HEK293 (cell line): ENCODE results near the gene PKNOX2.
A peak's percentile ranks its signal among the peaks of the same experiment; 100 is the strongest.

Experiments
- CTCF ChIA-PET: fragments of 350-600 bp; formaldehyde crosslinking; extraction: SDS; loops from one replicate; lab custom pipeline; 2021; ENCODE audit warnings: antibody characterized with exemption; lab: Yijun Ruan, JAX
- POLR2A ChIA-PET: fragments of 300-600 bp; formaldehyde crosslinking; extraction: SDS; loops from one replicate; lab custom pipeline; 2020; ENCODE audit warnings: antibody characterized with exemption, inconsistent platforms; lab: Yijun Ruan, JAX
- H3K27ac ChIP-seq: fragments of 200-500 bp; sonication (Bioruptor generic); 2 replicates; pipeline ENCODE4 v1.5.1; 2014; ENCODE audit warnings: low read depth, low read length, control low read depth, inconsistent platforms; ENCODE audit errors: extremely low read depth
- H3K36me3 ChIP-seq, 2 experiments: fragments of 200-500 bp in 1 of 2; sonication (Bioruptor generic) in 1 of 2; 1 replicate in 1 of 2; 2 replicates in 1 of 2; pipeline ENCODE4 v1.5.1; 2014 to 2017; ENCODE audit warnings: inconsistent platforms in 2 of 2, low read length in 2 of 2; ENCODE audit not compliant: control insufficient read depth in 2 of 2, insufficient read depth in 1 of 2
- H3K4me1 ChIP-seq: fragments of 200-500 bp; sonication (Bioruptor generic); 2 replicates; pipeline ENCODE4 v1.5.1; 2014; ENCODE audit warnings: mild to moderate bottlenecking, low read length, inconsistent platforms; ENCODE audit not compliant: control insufficient read depth, insufficient read depth
- H3K4me3 ChIP-seq: 2 replicates; pipeline ENCODE4 v1.5.1; 2011; ENCODE audit warnings: low read depth, mild to moderate bottlenecking, control low read depth, low read length, moderate library complexity
- H3K9me3 ChIP-seq: fragments of 200-500 bp; sonication (Bioruptor generic); 2 replicates; pipeline ENCODE4 v1.5.1; 2014; ENCODE audit warnings: low read depth, low read length, inconsistent platforms; ENCODE audit not compliant: control insufficient read depth, insufficient read depth
- MYNN ChIP-seq: fragments of 450-650 bp; formaldehyde crosslinking; IDR thresholded peaks from 2 replicates; pipeline ENCODE4 v1.5.1; 2016; ENCODE audit warnings: missing biosample characterization, missing genetic modification characterization, borderline replicate concordance
- SALL2 ChIP-seq: fragments of 450-650 bp; formaldehyde crosslinking; IDR thresholded peaks from 2 replicates; pipeline ENCODE4 v1.5.0; 2017; ENCODE audit warnings: missing biosample characterization, mild to moderate bottlenecking, missing genetic modification characterization, borderline replicate concordance
- SCRT1 ChIP-seq: fragments of 450-650 bp; formaldehyde crosslinking; IDR thresholded peaks from 2 replicates; pipeline ENCODE4 v1.5.1; 2016; ENCODE audit warnings: missing biosample characterization, missing genetic modification characterization, borderline replicate concordance
- SCRT2 ChIP-seq: fragments of 450-650 bp; formaldehyde crosslinking; IDR thresholded peaks from 2 replicates; pipeline ENCODE4 v1.5.1; 2016; ENCODE audit warnings: missing biosample characterization, missing genetic modification characterization
- TCF7L2 ChIP-seq: IDR thresholded peaks from 2 replicates; pipeline ENCODE4 v1.6.1; 2011; ENCODE audit warnings: low read depth, mild to moderate bottlenecking, inconsistent platforms, low read length, moderate library complexity, borderline replicate concordance
- ZFP37 ChIP-seq: fragments of 450-650 bp; formaldehyde crosslinking; IDR thresholded peaks from 2 replicates; pipeline ENCODE4 v1.5.1; 2016; ENCODE audit warnings: missing biosample characterization, missing genetic modification characterization
- ZNF114 ChIP-seq: fragments of 450-650 bp; formaldehyde crosslinking; IDR thresholded peaks from 2 replicates; pipeline ENCODE4 v1.5.0; 2017; ENCODE audit warnings: missing biosample characterization, missing genetic modification characterization
- ZNF169 ChIP-seq: fragments of 450-650 bp; formaldehyde crosslinking; IDR thresholded peaks from 2 replicates; pipeline ENCODE4 v1.5.1; 2016; ENCODE audit warnings: missing biosample characterization, missing genetic modification characterization
- ZNF23 ChIP-seq: fragments of 450-650 bp; formaldehyde crosslinking; IDR thresholded peaks from 2 replicates; pipeline ENCODE4 v1.5.1; 2016; ENCODE audit warnings: missing biosample characterization, missing genetic modification characterization, borderline replicate concordance
- ZNF350 ChIP-seq: fragments of 450-650 bp; formaldehyde crosslinking; IDR thresholded peaks from 2 replicates; pipeline ENCODE4 v1.5.0; 2017; ENCODE audit warnings: missing biosample characterization, mild to moderate bottlenecking, missing genetic modification characterization
- ZNF37A ChIP-seq: fragments of 450-650 bp; IDR thresholded peaks from 2 replicates; pipeline ENCODE4 v1.5.1; 2018; ENCODE audit warnings: missing biosample characterization, missing genetic modification characterization
- ZNF391 ChIP-seq: fragments of 450-650 bp; formaldehyde crosslinking; IDR thresholded peaks from 2 replicates; pipeline ENCODE4 v1.5.1; 2016; ENCODE audit warnings: low read depth, missing biosample characterization, missing genetic modification characterization, borderline replicate concordance
- ZNF548 ChIP-seq: fragments of 450-650 bp; formaldehyde crosslinking; IDR thresholded peaks from 2 replicates; pipeline ENCODE4 v1.5.1; 2016; ENCODE audit warnings: missing biosample characterization, missing genetic modification characterization
- ZNF555 ChIP-seq: fragments of 450-650 bp; formaldehyde crosslinking; conservative IDR thresholded peaks from 2 replicates; pipeline ENCODE4 v1.5.1; 2017; ENCODE audit warnings: missing biosample characterization, mild to moderate bottlenecking, missing genetic modification characterization, inconsistent platforms
- TF ChIP-seq, protein P1 (sequence below): fragments of 450-650 bp; formaldehyde crosslinking; optimal IDR thresholded peaks from 2 replicates; pipeline ENCODE3; 2016; ENCODE audit warnings: missing biosample characterization, mild to moderate bottlenecking, missing genetic modification characterization
- TF ChIP-seq, protein P2 (sequence below): fragments of 450-650 bp; formaldehyde crosslinking; IDR thresholded peaks from 2 replicates; pipeline ENCODE4 v1.5.1; 2016; ENCODE audit warnings: missing biosample characterization, missing genetic modification characterization

The PKNOX2 gene

DNA sequence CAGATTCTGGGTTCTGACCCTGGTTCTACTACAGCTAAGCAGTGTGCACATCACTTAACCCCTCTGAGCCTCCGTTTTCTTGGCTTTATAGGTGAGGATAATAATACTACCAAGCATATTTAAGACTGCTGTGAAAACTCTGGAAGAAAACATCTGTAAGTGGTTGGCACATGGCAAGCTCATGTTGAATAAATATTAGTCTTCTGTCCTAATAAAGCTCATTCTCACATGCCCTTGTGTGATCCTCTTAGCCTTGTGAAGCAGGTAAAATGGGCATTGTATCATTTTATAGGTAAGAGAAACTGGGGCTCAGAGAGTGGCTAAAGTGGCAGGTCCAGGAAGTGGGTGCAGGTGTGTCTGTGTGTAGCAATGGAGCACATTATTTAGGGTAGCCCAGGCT lies 8.5 kb downstream of the PKNOX2 start:
- Histone ChIP-seq H3K36me3 (no peaks in the 10 kb centered on the region), H3K4me3 (no peak overlapping the region)
- CTCF ChIA-PET: interaction anchor here (0.5 to 1.8 kb wide), 5 partner anchors 8 to 699 kb away, joined by 3 to 5 read pairs (median 3); partner anchors contain the start of gene PKNOX2
- TF ChIP-seq ZNF391 (tag by site-specific recombination) (no peak), TCF7L2 (no peak), SALL2 (no peak), ZNF350 (no peak), ZNF114 (no peak), ZNF555 (no peak), ZFP37 (no peak)
- TF ChIP-seq, all 188 proteins: peak for 0
- Histone ChIP-seq H3K9me3 (no peaks in the 10 kb centered on the region), H3K4me1 (peaks cover 16% of the 10 kb centered on the region), H3K27ac (no peak overlapping the region)
- POLR2A ChIA-PET: no interaction called here

DNA sequence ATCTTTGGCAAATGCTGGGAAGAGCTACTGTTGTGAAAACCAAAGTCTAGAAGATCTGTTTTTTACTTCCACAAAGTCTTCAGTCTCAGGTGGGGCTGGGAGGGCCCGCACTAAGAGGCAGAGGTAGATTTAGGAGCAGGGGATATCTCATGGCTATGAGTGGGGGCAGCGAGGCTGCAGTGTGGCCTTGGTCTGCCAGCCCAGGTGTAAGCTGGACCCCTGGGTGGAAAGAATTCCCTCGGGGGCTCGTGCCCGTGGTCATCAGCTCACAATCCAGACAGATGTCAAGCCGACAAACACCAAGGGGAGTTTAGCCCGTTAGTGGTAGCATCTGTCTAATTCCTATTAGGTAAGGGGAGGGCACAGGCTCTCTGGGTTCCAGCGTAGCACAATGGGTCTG lies 9.0 kb downstream of the PKNOX2 start:
- H3K36me3 ChIP-seq: no peaks in the 10 kb centered on the region
- no peak overlapping the region for H3K4me3 ChIP-seq
- TF ChIP-seq ZNF169 (no peak), ZNF37A (no peak), ZNF23 (tag by site-specific recombination) (no peak), MYNN (no peak)
- TF ChIP-seq, protein P1, sequence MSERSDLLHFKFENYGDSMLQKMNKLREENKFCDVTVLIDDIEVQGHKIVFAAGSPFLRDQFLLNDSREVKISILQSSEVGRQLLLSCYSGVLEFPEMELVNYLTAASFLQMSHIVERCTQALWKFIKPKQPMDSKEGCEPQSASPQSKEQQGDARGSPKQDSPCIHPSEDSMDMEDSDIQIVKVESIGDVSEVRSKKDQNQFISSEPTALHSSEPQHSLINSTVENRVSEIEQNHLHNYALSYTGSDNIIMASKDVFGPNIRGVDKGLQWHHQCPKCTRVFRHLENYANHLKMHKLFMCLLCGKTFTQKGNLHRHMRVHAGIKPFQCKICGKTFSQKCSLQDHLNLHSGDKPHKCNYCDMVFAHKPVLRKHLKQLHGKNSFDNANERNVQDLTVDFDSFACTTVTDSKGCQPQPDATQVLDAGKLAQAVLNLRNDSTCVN (tag by site-specific recombination): no peak
- TF ChIP-seq, protein P2, sequence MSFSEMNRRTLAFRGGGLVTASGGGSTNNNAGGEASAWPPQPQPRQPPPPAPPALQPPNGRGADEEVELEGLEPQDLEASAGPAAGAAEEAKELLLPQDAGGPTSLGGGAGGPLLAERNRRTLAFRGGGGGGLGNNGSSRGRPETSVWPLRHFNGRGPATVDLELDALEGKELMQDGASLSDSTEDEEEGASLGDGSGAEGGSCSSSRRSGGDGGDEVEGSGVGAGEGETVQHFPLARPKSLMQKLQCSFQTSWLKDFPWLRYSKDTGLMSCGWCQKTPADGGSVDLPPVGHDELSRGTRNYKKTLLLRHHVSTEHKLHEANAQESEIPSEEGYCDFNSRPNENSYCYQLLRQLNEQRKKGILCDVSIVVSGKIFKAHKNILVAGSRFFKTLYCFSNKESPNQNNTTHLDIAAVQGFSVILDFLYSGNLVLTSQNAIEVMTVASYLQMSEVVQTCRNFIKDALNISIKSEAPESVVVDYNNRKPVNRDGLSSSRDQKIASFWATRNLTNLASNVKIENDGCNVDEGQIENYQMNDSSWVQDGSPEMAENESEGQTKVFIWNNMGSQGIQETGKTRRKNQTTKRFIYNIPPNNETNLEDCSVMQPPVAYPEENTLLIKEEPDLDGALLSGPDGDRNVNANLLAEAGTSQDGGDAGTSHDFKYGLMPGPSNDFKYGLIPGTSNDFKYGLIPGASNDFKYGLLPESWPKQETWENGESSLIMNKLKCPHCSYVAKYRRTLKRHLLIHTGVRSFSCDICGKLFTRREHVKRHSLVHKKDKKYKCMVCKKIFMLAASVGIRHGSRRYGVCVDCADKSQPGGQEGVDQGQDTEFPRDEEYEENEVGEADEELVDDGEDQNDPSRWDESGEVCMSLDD: no peak
- H3K4me1 ChIP-seq: peaks cover 16% of the 10 kb centered on the region
- POLR2A ChIA-PET: no interaction called here
- CTCF ChIA-PET: interaction anchor here (0.9 to 1.8 kb wide), 4 partner anchors 9 to 336 kb away, joined by 3 to 5 read pairs (median 4); partner anchors contain the start of gene PKNOX2
- no peaks in the 10 kb centered on the region for H3K9me3 ChIP-seq
- H3K27ac ChIP-seq: no peak overlapping the region

DNA sequence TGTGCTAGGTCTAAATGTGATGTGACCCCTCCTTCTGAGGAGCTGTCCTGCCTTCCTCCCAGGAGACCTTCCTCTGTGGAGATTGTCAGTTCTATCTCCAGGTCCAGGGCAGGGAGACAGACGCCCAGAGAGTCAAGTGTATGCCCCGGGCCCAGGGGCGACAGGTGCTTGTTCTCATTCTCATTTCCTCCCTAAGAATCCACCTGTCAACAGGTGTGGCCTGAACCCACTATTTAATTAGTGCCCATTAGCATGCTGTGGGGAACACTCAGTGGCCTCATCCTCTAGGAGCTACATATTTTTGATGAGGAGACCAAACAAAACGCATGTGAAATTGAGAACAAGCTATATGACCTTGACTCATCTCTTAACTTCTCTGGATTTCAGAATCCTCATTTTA lies 9.5 kb downstream of the PKNOX2 start:
- CTCF ChIA-PET: interaction anchor here (0.9 to 1.4 kb wide), 4 partner anchors 9 to 336 kb away, joined by 3 to 5 read pairs (median 4); partner anchors contain the start of gene PKNOX2
- H3K36me3 ChIP-seq: no peaks in the 10 kb centered on the region
- no peaks in the 10 kb centered on the region for H3K9me3 ChIP-seq
- H3K27ac ChIP-seq: no peak overlapping the region
- TF ChIP-seq SCRT1 (tag by site-specific recombination) (peak; percentile 75; the same call in 1 of the 2 replicates), SCRT2 (tag by site-specific recombination) (peak; percentile 85), ZNF548 (tag by site-specific recombination) (no peak)
- POLR2A ChIA-PET: interaction anchor here (1.0 kb wide), 1 partner anchor 63 kb away, joined by 3 read pairs; the partner anchor contains the start of gene TMEM218
- H3K4me3 ChIP-seq: no peak overlapping the region
- H3K4me1 ChIP-seq: peaks cover 14% of the 10 kb centered on the region
